IMR-90 (cell line): ENCODE data around the gene TTC39C.

Experiments
- BHLHE40 ChIP-seq: fragments of 150-350 bp; IDR thresholded peaks from 2 replicates; pipeline ENCODE4 v1.6.1; 2016; ENCODE audit warnings: mild to moderate bottlenecking, low read depth, low read length
- CHD1 ChIP-seq: IDR thresholded peaks from 2 replicates; pipeline ENCODE4 v1.6.1; 2012; ENCODE audit warnings: low read depth, low read length, improper control_type of control experiment
- CTCF ChIP-seq: conservative IDR thresholded peaks from 2 replicates; pipeline ENCODE4 v1.5.1; 2012; ENCODE audit warnings: mild to moderate bottlenecking, low read depth, low read length, improper control_type of control experiment
- ELK1 ChIP-seq: fragments of 150-350 bp; IDR thresholded peaks from 2 replicates; pipeline ENCODE4 v1.6.1; 2016; ENCODE audit warnings: low read depth, mild to moderate bottlenecking, low read length, moderate library complexity, borderline replicate concordance
- FOS ChIP-seq: fragments of 150-350 bp; IDR thresholded peaks from 2 replicates; pipeline ENCODE4 v1.6.1; 2016; ENCODE audit warnings: low read depth, low read length
- MAZ ChIP-seq: IDR thresholded peaks from 2 replicates; pipeline ENCODE4 v1.6.1; 2012; ENCODE audit warnings: low read depth, mild to moderate bottlenecking, low read length, improper control_type of control experiment, moderate library complexity, borderline replicate concordance
- MXI1 ChIP-seq: IDR thresholded peaks from 2 replicates; pipeline ENCODE4 v1.6.1; 2012; ENCODE audit warnings: low read depth, mild to moderate bottlenecking, low read length, moderate library complexity, borderline replicate concordance
- POLR2A ChIP-seq: IDR thresholded peaks from 2 replicates; pipeline ENCODE4 v1.6.1; 2012; ENCODE audit warnings: mild to moderate bottlenecking, low read depth, low read length
- RAD21 ChIP-seq: IDR thresholded peaks from 2 replicates; pipeline ENCODE4 v1.6.1; 2012; ENCODE audit warnings: low read length, improper control_type of control experiment
- USF2 ChIP-seq: fragments of 150-350 bp; IDR thresholded peaks from 2 replicates; pipeline ENCODE4 v1.6.1; 2017; ENCODE audit warnings: mild to moderate bottlenecking, antibody characterized with exemption, low read length, low read depth

- TF ChIP-seq CTCF, result no peak
- TF ChIP-seq MAZ, result no peak
- TF ChIP-seq FOS, result no peak
- TF ChIP-seq ELK1, result no peak
- TF ChIP-seq POLR2A, result no peak
- no peak for TF ChIP-seq RAD21
- no peak for TF ChIP-seq USF2
- TF ChIP-seq MXI1, result no peak
- no peak for TF ChIP-seq BHLHE40
- no peak for TF ChIP-seq CHD1
Observed at GRCh38 chr18:24022161-24022560, 7.6 kb downstream of the TTC39C start.
